ENCODE results near the gene UROC1.
A peak's percentile ranks its signal among the peaks of the same experiment; 100 is the strongest.

UROC1 gene

GRCh38 chr3:126473292-126474168 lies 44.0 kb downstream of the UROC1 start:
- TF ChIP-seq FOXP2 (optimal IDR thresholded peaks at IDR 0.05; ENCODE audit: borderline replicate concordance, extremely low read depth, extremely low read length, insufficient read depth) (no peak), TAF1 (IDR thresholded peaks at IDR 0.05; ENCODE audit: borderline replicate concordance, insufficient read depth, low read length) (no peak), SIN3A (IDR thresholded peaks at IDR 0.05; ENCODE audit: borderline replicate concordance, insufficient read depth, low read length) (no peak), POLR2AphosphoS5 (IDR thresholded peaks at IDR 0.05; ENCODE audit: low read depth, low read length) (no peak), REST (IDR thresholded peaks at IDR 0.05; ENCODE audit: insufficient read depth in 1 of 2, low read depth in 2 of 2, low read length in 2 of 2) (no peak)

DNA sequence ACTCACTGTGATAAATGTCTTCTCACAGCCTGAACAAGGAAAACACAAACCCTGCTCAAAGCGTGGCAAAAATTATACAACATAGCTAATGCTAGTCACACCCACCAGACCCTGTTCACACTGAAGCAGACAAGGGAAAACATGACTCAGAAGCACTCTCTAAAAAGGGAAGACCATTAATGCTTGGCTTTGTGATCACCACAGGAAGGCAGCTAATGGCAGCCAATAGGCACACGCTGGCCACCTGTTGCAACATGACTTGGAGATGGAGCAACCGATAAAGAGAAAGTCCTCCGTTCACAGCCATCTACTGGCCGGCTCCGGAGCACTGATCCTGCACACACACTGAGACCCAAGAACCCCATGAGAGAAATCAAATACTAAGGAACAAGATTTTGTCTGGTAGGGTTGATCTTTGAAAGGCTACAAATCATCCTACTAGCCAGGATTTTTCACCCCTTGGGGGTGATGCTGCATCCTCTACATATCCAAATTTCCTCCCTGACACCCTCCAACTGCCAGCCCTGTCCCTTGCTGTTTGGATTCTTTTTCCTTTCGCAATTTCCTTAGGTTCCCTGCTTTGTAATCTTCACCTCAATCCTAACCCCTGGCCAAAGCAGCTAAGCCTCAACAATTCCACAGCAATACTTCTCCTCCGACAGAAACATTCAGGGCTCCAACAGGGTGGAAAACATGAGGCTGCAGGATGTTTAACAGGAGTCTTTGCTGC lies 45.1 kb downstream of the UROC1 start:
- TF ChIP-seq SIN3A (IDR thresholded peaks at IDR 0.05; ENCODE audit: borderline replicate concordance, insufficient read depth, low read length), result peak; percentile 74; the same call in 1 of the 2 replicates
- TF ChIP-seq TAF1 (IDR thresholded peaks at IDR 0.05; ENCODE audit: borderline replicate concordance, insufficient read depth, low read length), result no peak

DNA sequence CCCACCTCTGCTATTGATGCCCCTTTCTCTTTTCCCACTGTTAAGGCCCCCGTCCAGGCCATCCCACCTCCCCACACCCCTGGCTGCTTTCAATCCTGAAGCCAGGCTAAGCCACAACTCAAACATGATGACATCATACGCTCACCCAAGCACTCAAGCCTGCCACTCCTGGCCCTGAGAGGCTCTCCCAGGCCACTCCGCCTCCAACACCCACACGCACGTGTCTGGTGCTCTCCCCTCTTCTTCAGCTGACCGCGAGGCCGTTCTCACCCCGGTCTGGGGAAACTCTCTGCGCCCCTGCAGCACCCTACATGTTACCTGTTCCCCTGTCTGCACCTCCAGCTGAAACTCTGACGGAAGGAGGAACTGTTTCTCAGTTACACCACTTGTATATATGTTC lies 48.1 kb downstream of the UROC1 start:
- TF ChIP-seq POLR2AphosphoS5 (IDR thresholded peaks at IDR 0.05; ENCODE audit: low read depth, low read length) (no peak), REST (IDR thresholded peaks at IDR 0.05; ENCODE audit: insufficient read depth in 1 of 2, low read depth in 2 of 2, low read length in 2 of 2) (no peak), FOXP2 (optimal IDR thresholded peaks at IDR 0.05; ENCODE audit: borderline replicate concordance, extremely low read depth, extremely low read length, insufficient read depth) (no peak), TAF1 (IDR thresholded peaks at IDR 0.05; ENCODE audit: borderline replicate concordance, insufficient read depth, low read length) (no peak), SIN3A (IDR thresholded peaks at IDR 0.05; ENCODE audit: borderline replicate concordance, insufficient read depth, low read length) (no peak)

GRCh38 chr3:126468028-126468891 lies 49.3 kb downstream of the UROC1 start:
- TF ChIP-seq POLR2AphosphoS5 (IDR thresholded peaks at IDR 0.05; ENCODE audit: low read depth, low read length), result no peak
- no peak for TF ChIP-seq REST (IDR thresholded peaks at IDR 0.05; ENCODE audit: insufficient read depth in 1 of 2, low read depth in 2 of 2, low read length in 2 of 2)
- TF ChIP-seq FOXP2 (optimal IDR thresholded peaks at IDR 0.05; ENCODE audit: borderline replicate concordance, extremely low read depth, extremely low read length, insufficient read depth), result no peak
- no peak for TF ChIP-seq SIN3A (IDR thresholded peaks at IDR 0.05; ENCODE audit: borderline replicate concordance, insufficient read depth, low read length)
- no peak for TF ChIP-seq TAF1 (IDR thresholded peaks at IDR 0.05; ENCODE audit: borderline replicate concordance, insufficient read depth, low read length)

GRCh38 chr3:126467611-126467955 lies 50.0 kb downstream of the UROC1 start:
- TF ChIP-seq TAF1 (IDR thresholded peaks at IDR 0.05; ENCODE audit: borderline replicate concordance, insufficient read depth, low read length) (no peak), REST (IDR thresholded peaks at IDR 0.05; ENCODE audit: insufficient read depth in 1 of 2, low read depth in 2 of 2, low read length in 2 of 2) (no peak), POLR2AphosphoS5 (IDR thresholded peaks at IDR 0.05; ENCODE audit: low read depth, low read length) (no peak), SIN3A (IDR thresholded peaks at IDR 0.05; ENCODE audit: borderline replicate concordance, insufficient read depth, low read length) (no peak), FOXP2 (optimal IDR thresholded peaks at IDR 0.05; ENCODE audit: borderline replicate concordance, extremely low read depth, extremely low read length, insufficient read depth) (no peak)

Data from PFSK-1 (cell line).